Measurements from ENCODE around the gene HINT1.

- TF ChIP-seq CTCF (IDR thresholded peaks at IDR 0.05; ENCODE audit: low read length) (no peak), EZH2 (optimal IDR thresholded peaks at IDR 0.05; ENCODE audit: low read depth, low read length) (no peak), EZH2phosphoT487 (IDR thresholded peaks at IDR 0.05; ENCODE audit: low read length) (no peak)
These were observed 17.8 kb downstream of the HINT1 start for GRCh38 chr5:131147258-131147657.
